Tongue (tissue), 3 donors: ENCODE data around the gene COPS7B. TPM values are rescaled to one million over a fixed set of nuclear protein-coding genes. Genes with fewer than 3 reads are reported as not detected.
A peak's percentile ranks its signal among the peaks of the same experiment; 100 is the strongest.

Experiments used
- DNase-seq: peaks from one replicate; pipeline ENCODE4 v3.0.0-alpha.2; 2015
- small RNA-seq: library from RNA; depleted of rRNA; stranded (forward); fragments of <200 nt; gene quantifications from one replicate; pipeline ENCODE3, GENCODE V24; 2014; ENCODE audit warnings: low replicate concordance
- total RNA-seq: library from RNA; depleted of rRNA; stranded (reverse); fragments of >200 nt; gene quantifications from one replicate; pipeline ENCODE4 v1.2.3, GENCODE V29; 2014

COPS7B gene
- total RNA-seq, 1 donor from 2014 or later: 22.5 TPM

- DNase-seq: no peak
Measured at GRCh38 chr2:231785822-231786176, 446 bp upstream of the COPS7B start.

DNA sequence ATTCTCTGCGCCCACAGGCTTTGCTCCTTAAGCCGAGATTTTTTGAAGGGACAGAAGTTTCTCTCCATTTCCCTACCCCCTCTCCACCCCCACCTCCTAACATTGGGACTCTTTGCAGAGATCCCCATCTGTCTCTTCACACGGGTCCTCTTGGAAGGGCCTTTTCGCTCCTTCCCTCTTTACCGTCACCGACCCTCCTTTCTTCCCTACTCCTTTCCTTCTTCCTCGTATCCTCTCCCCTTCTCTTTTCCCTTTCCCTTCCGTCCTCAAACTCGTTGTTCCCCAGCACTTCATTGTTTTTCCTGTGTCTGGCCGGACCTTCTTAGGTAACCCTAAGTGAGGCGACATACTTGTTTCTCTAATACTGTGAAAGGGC, 660 bp downstream of the COPS7B start:
- DNase-seq: no peak

DNA sequence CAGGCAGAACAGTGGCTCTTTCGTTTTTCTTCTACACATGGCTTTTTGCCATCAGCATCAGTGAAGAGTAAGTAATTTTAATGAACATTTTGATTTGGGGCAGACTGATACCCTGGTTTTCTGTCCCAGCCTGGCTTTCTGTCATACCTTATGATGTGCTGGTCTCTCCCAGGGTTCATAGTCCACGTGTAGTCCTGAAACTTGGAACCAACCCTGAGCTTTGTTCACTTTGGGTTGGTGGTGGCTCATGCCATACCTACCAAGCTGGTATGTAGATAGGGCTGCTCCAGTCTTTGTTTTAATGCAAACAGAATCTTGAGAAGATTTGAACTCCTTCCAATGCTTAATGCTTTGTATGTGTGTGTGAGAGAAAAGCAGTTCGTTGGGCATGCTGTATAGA, 4.9 kb downstream of the COPS7B start:
- DNase-seq: no peak

GRCh38 chr2:231794383-231794782, 8.1 kb downstream of the COPS7B start:
- no peak for DNase-seq

- peak; percentile 9 for DNase-seq
Measured at GRCh38 chr2:231795525-231796327, 9.5 kb downstream of the COPS7B start.

DNA sequence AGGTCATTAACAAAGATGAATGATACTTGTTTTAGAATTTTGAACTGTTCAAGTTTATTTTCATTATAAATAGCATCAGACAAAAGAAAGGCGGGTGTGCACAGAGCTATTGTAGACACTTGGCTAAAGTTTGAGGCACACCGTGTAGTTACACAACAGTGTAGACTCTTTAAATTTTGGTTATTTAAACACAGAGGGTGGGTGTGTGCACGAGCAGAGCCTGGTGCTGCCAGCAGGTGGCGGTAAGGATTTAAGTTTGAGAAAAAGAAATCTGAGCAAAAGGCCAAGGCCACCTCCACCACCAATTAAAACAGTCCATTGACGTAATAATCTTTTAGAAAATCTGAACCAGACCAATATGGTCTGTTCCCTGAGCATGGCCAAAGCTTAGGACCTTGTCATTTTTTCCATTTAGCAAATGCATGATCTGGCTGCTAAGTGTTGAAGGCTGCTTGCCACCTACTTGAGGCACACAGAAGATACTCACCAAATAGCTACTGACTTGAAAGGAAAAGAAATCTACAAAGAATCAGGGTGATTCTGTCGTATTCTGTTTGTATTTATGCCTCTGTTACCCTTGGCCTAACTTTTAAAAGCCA, 14.3 kb downstream of the COPS7B start:
- DNase-seq: peak; percentile 28

- no peak for DNase-seq
Measured at GRCh38 chr2:231803501-231804138, 17.4 kb downstream of the COPS7B start.

DNA sequence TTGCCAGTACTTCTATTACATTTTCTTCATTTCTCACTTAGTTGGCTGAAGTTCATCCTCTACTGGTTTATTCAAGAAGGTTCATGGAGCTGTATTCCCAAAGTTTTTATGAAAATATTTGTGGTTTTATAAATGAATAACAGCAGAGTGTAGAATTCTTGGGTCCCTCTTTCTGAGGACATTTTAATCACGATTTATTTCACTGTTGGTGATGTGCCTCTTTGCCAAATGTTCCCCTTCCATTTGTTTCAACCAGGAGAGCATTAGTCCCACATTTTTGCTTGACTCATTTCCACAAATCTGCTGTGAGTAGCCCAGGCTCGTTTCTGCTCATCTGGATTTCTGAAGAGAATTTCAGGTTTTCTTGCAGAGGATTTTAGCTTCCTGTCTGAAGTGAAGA, 20.8 kb downstream of the COPS7B start:
- no peak for DNase-seq

GRCh38 chr2:231810905-231811304, 24.7 kb downstream of the COPS7B start:
- no peak for DNase-seq

DNA sequence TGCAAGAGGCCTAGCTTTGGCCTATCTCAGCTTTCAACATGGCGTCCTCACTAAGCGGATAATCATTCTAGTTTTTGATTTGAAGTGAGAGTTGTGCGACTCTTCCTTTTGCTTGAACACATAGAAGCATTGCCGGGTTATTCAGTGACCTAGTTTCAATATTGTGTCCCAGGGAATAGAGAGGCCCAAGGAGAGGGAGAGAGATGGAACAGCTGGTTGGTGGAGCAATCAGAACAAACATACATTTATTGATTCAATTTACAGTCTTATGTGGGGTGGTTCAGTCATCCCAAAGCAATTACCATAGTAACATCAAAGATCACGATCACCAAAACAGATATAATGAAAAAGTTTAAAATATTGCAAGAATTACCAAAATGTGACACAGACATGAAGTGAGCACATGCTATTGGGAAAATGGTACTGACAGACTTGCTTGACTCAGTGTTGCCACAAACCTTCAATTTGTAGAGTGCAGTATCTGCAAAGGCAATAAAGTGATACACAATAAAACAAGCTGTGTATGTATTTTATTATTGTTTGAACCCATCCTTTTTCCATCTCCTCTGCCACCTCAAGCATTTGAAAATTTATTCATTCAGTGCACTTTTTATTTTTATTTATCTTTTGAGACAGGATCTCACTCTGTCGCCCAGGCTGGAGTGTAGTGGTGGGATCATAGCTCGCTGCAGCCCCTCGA, 30.2 kb downstream of the COPS7B start:
- no peak for DNase-seq

DNA sequence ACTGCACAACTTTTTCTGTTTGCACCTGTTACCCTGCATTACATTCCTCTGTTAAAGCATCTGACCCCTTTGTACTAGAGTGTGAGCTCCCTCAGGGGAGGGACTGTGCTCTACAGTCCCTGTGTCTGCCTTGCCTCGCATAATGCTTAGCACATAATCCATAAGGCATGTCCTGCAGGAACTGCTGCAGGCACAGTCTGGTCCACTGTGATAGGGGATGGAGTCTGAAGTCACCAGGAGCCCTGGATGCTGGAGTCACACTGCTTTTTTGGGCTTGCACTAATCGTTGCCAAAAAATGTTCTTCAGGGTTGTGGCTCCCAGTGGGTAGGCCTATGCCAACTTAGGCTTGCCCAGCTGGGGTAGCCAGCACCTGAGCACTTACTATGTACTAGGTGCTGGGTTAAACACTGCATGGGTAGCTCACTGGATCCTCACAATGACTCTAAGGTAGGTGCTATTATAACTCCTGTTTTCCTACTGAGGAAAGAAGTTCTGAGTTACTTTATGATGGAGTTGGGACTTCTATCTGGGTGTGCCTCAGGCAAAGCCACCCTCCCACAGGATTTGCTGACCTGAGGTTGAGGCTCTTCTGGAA, 33.3 kb downstream of the COPS7B start:
- no peak for DNase-seq

GRCh38 chr2:231820786-231821303, 34.6 kb downstream of the COPS7B start:
- no peak for DNase-seq

- no peak for DNase-seq
Measured at GRCh38 chr2:231821908-231822307, 35.7 kb downstream of the COPS7B start.

DNA sequence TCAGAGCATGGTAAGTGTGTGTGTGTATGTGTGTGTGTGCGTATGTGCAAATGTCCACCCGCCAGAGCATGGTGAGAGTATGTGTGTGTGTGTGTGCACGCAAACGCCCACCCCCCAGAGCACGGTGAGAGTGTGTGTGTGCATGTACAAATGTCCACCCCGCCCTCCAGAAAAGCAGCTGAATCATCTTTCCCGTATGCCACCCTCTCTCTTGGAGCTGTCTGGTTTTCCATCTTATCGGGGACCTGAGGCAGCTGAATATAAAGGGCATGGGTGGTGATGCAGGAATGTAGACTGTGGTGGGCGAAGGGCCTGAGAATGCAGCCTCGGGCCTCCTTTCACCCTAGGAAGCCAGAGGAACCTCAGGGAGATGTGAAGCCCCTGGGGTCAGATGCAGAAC, 66.9 kb downstream of the COPS7B start:
- DNase-seq: no peak

- DNase-seq: no peak
Measured at GRCh38 chr2:231854616-231855125, 68.4 kb downstream of the COPS7B start.

DNA sequence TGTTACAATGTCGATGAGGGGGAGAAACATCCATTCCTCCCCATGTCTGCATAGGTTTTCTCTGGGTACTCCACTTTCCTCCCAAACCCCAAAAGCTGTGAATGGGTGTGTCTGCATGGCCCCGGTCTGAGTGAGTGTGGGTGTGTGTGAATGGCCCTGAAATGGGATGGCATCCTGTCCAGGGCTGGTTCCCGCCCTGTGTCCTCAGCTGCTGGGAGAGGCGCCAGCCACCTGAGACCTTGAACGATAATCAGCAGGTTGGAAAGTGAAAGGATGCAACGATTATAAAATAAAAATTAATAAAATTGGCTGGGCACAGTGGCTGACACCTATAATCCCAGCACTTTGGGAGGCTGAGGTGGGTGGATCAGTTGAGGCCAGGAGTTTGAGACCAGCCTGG, 70.7 kb downstream of the COPS7B start:
- DNase-seq: no peak

Small RNA genes within 50 kb of the gene (small RNA-seq; reads per million reads assigned to genes)
- gene AC073476.4: not detected

Other genes with a start within 250 kb of the COPS7B start
- not detected for gene TEX44, start 193.6 kb upstream of the COPS7B start, total RNA-seq
- gene PTMA, start 77.9 kb upstream of the COPS7B start, total RNA-seq: 543 TPM
- gene PDE6D, start 5.2 kb upstream of the COPS7B start, total RNA-seq: 14.8 TPM
- gene NPPC, start 140.0 kb downstream of the COPS7B start, total RNA-seq: 10.7 TPM
- 34.7 TPM for gene DIS3L2, start 175.3 kb downstream of the COPS7B start, total RNA-seq